Measurements from ENCODE around the gene GXYLT1.

- TF ChIP-seq, protein P1, sequence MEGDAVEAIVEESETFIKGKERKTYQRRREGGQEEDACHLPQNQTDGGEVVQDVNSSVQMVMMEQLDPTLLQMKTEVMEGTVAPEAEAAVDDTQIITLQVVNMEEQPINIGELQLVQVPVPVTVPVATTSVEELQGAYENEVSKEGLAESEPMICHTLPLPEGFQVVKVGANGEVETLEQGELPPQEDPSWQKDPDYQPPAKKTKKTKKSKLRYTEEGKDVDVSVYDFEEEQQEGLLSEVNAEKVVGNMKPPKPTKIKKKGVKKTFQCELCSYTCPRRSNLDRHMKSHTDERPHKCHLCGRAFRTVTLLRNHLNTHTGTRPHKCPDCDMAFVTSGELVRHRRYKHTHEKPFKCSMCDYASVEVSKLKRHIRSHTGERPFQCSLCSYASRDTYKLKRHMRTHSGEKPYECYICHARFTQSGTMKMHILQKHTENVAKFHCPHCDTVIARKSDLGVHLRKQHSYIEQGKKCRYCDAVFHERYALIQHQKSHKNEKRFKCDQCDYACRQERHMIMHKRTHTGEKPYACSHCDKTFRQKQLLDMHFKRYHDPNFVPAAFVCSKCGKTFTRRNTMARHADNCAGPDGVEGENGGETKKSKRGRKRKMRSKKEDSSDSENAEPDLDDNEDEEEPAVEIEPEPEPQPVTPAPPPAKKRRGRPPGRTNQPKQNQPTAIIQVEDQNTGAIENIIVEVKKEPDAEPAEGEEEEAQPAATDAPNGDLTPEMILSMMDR (IDR thresholded peaks at IDR 0.05): no peak
- TF ChIP-seq EP300 (IDR thresholded peaks at IDR 0.05) (no peak), POLR2A (IDR thresholded peaks at IDR 0.05) (no peak)
These were observed 26.4 kb downstream of the GXYLT1 start for GRCh38 chr12:42118136-42118879.

Measured in ovary (tissue), 3 donors.